HG03280 (cell line): ENCODE results near the gene MRLN.
"Not testable (repeated sequence)": the region's sequence is repeated elsewhere in the genome, so short reads cannot be mapped to it uniquely, and the experiment has no call there.

Experiments used
- ATAC-seq: cut with Tn5 transposase; IDR thresholded peaks from one replicate; pipeline ENCODE4 v1.9.1; 2021; ENCODE audit warnings: mild to moderate bottlenecking, moderate library complexity; ENCODE audit not compliant: unreplicated experiment

The MRLN gene

GRCh38 chr10:59748834-59749233 is 4.4 kb downstream of the MRLN start:
- no peak for ATAC-seq

GRCh38 chr10:59745163-59745650 is 8.0 kb downstream of the MRLN start:
- ATAC-seq, result no peak

GRCh38 chr10:59744762-59745161 is 8.5 kb downstream of the MRLN start:
- ATAC-seq, result not testable (repeated sequence)

- ATAC-seq, result not testable (repeated sequence)
Measured at GRCh38 chr10:59744156-59744555, 9.1 kb downstream of the MRLN start.

- ATAC-seq, result no peak
Measured at GRCh38 chr10:59741583-59741982, 11.7 kb downstream of the MRLN start.

- ATAC-seq, result no peak
Measured at GRCh38 chr10:59741048-59741447, 12.2 kb downstream of the MRLN start.

- no peak for ATAC-seq
Measured at GRCh38 chr10:59736749-59737148, 16.5 kb downstream of the MRLN start.

- ATAC-seq, result no peak
Measured at GRCh38 chr10:59735296-59735695, 18.0 kb downstream of the MRLN start.

GRCh38 chr10:59734014-59734462 is 19.2 kb downstream of the MRLN start:
- ATAC-seq, result no peak

- ATAC-seq, result not testable (repeated sequence)
Measured at GRCh38 chr10:59733321-59734013, 19.8 kb downstream of the MRLN start.

- ATAC-seq, result not testable (repeated sequence)
Measured at GRCh38 chr10:59732849-59733248, 20.4 kb downstream of the MRLN start.

GRCh38 chr10:59729167-59729566 is 24.1 kb downstream of the MRLN start:
- not testable (repeated sequence) for ATAC-seq

- no peak for ATAC-seq
Measured at GRCh38 chr10:59724098-59724938, 28.9 kb downstream of the MRLN start.

GRCh38 chr10:59720377-59720776 is 32.9 kb downstream of the MRLN start:
- no peak for ATAC-seq

- no peak for ATAC-seq
Measured at GRCh38 chr10:59719374-59719773, 33.9 kb downstream of the MRLN start.

GRCh38 chr10:59718257-59718656 is 35.0 kb downstream of the MRLN start:
- ATAC-seq, result no peak

- no peak for ATAC-seq
Measured at GRCh38 chr10:59713196-59713821, 39.9 kb downstream of the MRLN start.

GRCh38 chr10:59711871-59712494 is 41.3 kb downstream of the MRLN start:
- no peak for ATAC-seq

- peak; percentile 61 for ATAC-seq
Measured at GRCh38 chr10:59709395-59710125, 43.7 kb downstream of the MRLN start, which contains the start of gene SLC16A9. Gene SLC16A9, minus strand, starts transcription at chr10:59709850. Its CDS starts 25,559 bp downstream, at chr10:59684291.

- ATAC-seq, result no peak
Measured at GRCh38 chr10:59708816-59709394, 44.4 kb downstream of the MRLN start.
